GM12873 (cell line): Measurements from ENCODE around the gene LAMP2.
A peak's percentile ranks its signal among the peaks of the same experiment; 100 is the strongest.

Experiments
- TF ChIP-seq, protein P1 (sequence below): IDR thresholded peaks from 2 replicates; pipeline ENCODE4 v1.5.1; 2012; ENCODE audit warnings: low read depth, mild to moderate bottlenecking, moderate library complexity, low read length, control low read depth; ENCODE audit not compliant: insufficient read depth; ENCODE audit errors: missing control alignments

LAMP2 gene

DNA sequence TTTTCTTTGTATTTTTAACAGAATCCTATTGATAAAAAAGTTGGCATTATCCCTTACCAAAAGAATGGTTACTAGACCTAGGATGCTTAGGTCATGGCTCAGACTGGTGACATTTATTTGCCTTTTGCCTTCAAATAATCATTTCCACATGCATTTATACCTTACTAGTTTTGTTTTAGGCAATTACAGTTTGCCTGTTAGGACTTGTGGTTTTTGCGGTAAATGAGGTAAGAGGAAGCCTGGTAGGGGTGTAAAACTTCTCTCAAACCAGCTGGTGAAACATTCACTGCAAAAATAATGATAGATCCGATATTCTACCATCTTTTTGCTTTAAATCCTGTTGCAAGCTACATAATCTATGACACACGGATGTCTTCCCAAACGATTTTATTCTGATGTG, 12.1 kb downstream of the LAMP2 start:
- TF ChIP-seq, protein P1, sequence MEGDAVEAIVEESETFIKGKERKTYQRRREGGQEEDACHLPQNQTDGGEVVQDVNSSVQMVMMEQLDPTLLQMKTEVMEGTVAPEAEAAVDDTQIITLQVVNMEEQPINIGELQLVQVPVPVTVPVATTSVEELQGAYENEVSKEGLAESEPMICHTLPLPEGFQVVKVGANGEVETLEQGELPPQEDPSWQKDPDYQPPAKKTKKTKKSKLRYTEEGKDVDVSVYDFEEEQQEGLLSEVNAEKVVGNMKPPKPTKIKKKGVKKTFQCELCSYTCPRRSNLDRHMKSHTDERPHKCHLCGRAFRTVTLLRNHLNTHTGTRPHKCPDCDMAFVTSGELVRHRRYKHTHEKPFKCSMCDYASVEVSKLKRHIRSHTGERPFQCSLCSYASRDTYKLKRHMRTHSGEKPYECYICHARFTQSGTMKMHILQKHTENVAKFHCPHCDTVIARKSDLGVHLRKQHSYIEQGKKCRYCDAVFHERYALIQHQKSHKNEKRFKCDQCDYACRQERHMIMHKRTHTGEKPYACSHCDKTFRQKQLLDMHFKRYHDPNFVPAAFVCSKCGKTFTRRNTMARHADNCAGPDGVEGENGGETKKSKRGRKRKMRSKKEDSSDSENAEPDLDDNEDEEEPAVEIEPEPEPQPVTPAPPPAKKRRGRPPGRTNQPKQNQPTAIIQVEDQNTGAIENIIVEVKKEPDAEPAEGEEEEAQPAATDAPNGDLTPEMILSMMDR: no peak

DNA sequence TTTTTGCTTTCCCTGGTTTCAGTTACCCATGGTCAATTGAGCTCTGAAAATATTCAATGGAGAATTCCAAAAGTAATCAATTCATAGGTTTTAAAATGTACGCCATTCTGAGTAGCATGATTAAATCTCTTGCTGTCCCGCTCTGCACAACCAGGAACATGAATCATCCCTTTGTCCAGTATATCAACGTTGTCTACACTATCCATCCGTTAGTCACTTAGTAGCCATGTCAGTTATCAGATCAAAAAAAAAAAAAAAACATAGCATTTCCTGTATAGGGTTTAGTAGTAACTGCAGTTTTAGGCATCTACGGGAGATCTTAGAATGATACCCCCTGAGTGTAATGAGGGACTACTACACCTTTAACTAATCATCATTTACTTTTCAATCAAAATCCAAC, 15.1 kb downstream of the LAMP2 start:
- TF ChIP-seq, protein P1: no peak

DNA sequence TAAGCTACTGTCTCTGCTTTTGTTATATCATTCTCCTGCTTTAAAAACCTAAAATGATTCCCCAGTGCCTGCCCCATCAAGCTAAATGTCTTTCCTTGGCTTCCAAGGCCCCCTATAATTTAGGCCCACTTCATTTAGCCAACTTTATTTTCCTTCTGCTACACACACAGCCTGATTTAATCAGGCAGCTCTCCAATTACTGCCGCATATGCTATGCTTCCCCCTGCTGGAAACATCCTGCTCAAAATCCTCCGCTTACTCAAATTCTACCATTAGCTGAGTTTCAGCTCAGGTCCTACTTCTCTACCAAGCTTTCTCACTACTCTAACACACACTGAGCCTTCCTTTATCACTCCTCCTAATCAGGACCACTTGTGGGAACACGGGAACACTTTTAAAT, 17.0 kb downstream of the LAMP2 start:
- TF ChIP-seq, protein P1: peak; percentile 27

DNA sequence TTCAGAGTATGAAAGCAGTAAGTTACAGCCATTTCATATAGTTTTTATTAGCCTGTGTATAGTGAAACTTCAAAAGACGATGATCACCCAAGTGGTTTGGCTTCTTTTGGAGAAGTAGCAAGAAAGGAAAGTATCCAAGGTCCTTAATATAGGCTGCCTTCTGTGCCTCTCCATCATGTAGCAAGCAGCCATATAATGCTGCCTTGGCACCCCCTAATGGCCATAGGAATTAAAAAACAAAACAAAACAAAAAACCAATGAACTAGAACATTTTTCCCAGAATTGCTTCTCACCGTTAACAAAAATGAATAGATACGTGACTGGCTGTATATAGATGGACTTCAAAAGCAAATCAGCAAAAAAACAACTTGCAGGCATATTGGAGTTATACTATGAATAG, 18.9 kb downstream of the LAMP2 start:
- TF ChIP-seq, protein P1: peak; percentile 36

DNA sequence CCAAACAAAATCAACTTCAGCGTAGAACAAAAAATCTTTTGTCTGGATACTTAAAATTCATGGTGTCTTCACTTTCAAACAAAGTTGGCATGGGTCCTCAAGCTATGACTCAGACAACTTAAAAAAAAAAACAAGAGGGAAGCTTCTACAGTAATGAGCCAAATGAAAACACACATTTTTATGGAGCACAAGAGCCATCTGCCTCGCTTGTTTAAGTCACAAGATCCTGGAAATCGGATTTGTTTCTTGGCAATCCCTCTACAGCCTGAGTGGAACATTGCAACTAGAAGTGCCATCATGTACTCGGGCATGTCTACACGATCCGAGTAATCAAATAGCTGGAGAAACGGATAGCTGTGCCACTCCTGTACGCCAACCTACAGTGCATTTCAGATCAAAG, 22.6 kb downstream of the LAMP2 start:
- TF ChIP-seq, protein P1: no peak

DNA sequence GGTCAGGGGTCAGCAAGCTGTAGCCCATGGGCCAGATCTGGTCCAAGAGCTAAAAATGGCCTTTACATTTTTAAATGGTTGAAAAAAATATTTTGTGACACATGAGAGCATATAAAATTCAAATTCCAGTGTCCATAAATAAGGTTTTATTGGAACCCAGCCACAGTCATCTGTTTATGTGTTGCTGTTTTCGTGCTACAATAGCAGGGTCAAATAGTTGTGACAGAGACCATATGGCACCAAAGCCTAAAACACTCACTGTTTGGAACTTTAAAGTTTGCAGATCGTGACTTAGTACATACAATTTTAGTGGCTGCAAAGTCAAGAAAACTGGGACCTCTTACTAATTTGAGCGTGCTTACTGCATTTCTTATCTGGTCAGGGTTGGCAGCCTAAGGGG, 29.2 kb downstream of the LAMP2 start:
- TF ChIP-seq, protein P1: no peak

DNA sequence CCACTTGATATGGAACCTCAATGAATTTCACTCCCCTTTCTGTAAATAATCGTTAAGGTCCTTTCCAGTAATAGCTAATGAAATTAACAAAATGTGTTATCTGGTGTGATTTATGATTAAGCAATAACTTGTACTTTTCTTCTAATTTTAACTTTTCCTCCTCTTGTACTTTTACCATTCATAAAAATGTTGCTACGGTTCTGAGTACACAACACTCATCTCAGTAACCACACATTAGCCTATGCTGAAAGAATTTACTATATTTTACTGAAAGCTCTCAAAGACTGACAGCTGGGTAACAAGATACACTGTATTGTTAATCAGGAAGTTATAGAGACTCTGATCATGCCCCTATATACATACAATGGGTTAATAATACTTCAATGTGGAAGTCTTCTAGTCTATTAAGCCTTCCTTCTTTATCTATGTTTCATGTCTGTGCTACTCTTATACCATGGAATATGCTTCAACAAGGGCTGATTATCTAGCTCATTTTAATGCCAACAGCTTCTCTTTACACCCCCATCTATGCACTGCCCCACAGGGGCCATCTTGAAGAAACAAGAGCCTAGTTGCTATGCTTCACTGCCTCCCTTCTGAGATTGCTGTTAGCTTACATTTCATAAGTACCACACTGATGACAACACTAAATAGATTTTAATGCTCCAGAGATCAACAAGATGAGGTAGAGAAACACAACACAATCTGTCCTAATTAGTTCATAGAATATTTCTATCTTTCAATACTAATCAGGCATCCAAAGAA, 39.1 kb downstream of the LAMP2 start:
- TF ChIP-seq, protein P1: no peak
